ENCODE results near the gene FERMT1. TPM values are rescaled to one million over a fixed set of nuclear protein-coding genes. Genes with fewer than 3 reads are reported as not detected.

FERMT1 gene
- total RNA-seq, 1 donor from 2014 or later, result 0.27 TPM

DNA sequence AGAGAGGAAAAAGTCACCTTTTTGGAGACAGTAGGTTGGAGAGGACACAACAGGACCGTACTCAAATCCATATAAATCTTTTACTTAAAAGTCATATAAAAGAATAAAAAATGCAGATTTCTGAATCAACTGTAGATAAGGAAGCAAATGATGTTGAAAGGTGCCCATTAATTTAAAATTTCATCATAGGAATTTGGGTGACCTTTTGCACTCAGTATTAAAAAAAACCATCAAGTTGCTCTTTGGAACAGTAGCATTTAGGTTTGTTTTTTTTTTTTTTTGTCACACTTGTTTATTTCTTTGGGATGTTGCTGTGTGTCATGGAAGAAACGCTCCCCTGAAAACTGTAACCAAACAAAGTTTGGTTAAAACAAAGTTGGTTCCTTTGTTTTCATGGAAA is 48.0 kb downstream of the FERMT1 start:
- DNase-seq (ENCODE audit: extremely low spot score, unreplicated experiment), result no peak
- Mint-ChIP-seq H3K4me1 (ENCODE audit: unreplicated experiment) (no peaks in the 10 kb centered on the region), H3K4me3 (ENCODE audit: unreplicated experiment) (no peak overlapping the region), H3K9me3 (ENCODE audit: unreplicated experiment) (no peaks in the 10 kb centered on the region), H3K27me3 (ENCODE audit: unreplicated experiment) (peaks cover 3% of the 10 kb centered on the region), H3K27ac (ENCODE audit: unreplicated experiment) (no peak overlapping the region), H3K36me3 (ENCODE audit: unreplicated experiment) (no peaks in the 10 kb centered on the region)
- TF ChIP-seq, protein P1, sequence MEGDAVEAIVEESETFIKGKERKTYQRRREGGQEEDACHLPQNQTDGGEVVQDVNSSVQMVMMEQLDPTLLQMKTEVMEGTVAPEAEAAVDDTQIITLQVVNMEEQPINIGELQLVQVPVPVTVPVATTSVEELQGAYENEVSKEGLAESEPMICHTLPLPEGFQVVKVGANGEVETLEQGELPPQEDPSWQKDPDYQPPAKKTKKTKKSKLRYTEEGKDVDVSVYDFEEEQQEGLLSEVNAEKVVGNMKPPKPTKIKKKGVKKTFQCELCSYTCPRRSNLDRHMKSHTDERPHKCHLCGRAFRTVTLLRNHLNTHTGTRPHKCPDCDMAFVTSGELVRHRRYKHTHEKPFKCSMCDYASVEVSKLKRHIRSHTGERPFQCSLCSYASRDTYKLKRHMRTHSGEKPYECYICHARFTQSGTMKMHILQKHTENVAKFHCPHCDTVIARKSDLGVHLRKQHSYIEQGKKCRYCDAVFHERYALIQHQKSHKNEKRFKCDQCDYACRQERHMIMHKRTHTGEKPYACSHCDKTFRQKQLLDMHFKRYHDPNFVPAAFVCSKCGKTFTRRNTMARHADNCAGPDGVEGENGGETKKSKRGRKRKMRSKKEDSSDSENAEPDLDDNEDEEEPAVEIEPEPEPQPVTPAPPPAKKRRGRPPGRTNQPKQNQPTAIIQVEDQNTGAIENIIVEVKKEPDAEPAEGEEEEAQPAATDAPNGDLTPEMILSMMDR (IDR thresholded peaks at IDR 0.05), result no peak

DNA sequence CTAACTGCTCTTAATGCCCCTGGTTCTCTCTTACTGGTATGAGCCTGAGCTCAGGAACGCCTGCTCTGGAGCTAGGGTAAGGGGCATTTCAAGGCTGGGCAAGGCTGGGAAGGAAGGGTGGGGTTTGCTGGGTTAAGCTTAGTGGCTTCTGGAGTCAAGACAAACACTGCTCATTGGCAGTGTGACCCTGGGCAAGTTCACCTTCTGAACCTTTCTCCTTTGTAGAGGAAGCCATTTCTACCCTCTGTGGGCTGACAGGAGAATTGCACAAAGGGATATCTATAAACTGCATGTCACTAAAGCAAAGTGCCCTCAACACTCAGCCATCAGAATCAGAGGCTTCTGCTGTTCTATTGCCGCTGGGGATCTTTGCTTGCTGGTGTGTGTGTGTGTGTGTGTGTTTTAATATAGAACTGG is 48.7 kb downstream of the FERMT1 start:
- H3K9me3 Mint-ChIP-seq (ENCODE audit: unreplicated experiment), result no peaks in the 10 kb centered on the region
- H3K4me1 Mint-ChIP-seq (ENCODE audit: unreplicated experiment), result no peaks in the 10 kb centered on the region
- no peak for DNase-seq (ENCODE audit: extremely low spot score, unreplicated experiment)
- no peaks in the 10 kb centered on the region for H3K36me3 Mint-ChIP-seq (ENCODE audit: unreplicated experiment)
- TF ChIP-seq, protein P1 (IDR thresholded peaks at IDR 0.05), result peak; percentile 31
- H3K4me3 Mint-ChIP-seq (ENCODE audit: unreplicated experiment), result no peak overlapping the region
- peaks cover 2% of the 10 kb centered on the region for H3K27me3 Mint-ChIP-seq (ENCODE audit: unreplicated experiment)
- no peak overlapping the region for H3K27ac Mint-ChIP-seq (ENCODE audit: unreplicated experiment)

DNA sequence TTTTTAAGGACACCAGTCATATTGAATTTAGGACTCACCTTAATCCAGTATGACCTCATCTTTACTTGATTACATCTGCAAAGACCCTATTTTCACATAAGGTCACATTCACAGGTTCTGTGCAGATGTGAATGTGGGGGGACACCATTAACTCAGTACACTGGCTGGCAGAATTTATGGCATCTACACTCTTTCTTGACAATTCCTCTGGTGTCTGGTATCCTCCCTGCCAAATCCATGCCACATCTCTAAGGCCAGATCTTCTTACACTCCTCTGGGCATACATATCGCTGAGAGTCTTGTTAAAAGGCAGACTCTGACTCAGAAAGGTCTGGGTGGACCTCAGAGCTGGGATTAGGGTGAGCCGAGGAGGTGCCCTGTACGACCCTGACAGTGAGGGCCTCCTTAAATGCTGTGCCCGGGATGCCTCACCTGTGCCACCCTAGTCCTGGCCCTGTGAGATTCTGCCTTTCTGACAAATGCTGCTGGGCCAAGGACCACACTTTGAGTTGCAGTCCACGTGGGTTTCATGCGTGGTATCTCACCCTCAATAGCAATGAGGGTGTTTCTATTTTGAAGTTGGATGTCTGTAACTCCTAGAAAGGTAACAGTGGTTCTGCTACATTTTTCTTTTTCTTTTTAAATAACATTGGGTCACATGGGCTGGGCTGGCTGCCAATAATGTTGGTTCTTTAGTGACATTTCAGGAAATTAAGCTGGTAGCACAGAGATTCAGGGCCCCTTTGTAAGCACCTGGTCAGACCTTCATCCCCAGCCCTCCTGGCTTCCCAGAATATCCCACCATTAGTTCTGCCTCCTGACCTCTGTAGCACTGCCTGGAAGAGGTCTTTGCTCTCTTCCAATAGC is 51.8 kb downstream of the FERMT1 start:
- Mint-ChIP-seq H3K9me3 (ENCODE audit: unreplicated experiment) (no peaks in the 10 kb centered on the region), H3K27ac (ENCODE audit: unreplicated experiment) (no peak overlapping the region), H3K36me3 (ENCODE audit: unreplicated experiment) (no peaks in the 10 kb centered on the region), H3K4me3 (ENCODE audit: unreplicated experiment) (no peak overlapping the region), H3K4me1 (ENCODE audit: unreplicated experiment) (no peaks in the 10 kb centered on the region), H3K27me3 (ENCODE audit: unreplicated experiment) (peaks cover 2% of the 10 kb centered on the region)
- TF ChIP-seq, protein P1 (IDR thresholded peaks at IDR 0.05), result no peak
- DNase-seq (ENCODE audit: extremely low spot score, unreplicated experiment), result no peak

DNA sequence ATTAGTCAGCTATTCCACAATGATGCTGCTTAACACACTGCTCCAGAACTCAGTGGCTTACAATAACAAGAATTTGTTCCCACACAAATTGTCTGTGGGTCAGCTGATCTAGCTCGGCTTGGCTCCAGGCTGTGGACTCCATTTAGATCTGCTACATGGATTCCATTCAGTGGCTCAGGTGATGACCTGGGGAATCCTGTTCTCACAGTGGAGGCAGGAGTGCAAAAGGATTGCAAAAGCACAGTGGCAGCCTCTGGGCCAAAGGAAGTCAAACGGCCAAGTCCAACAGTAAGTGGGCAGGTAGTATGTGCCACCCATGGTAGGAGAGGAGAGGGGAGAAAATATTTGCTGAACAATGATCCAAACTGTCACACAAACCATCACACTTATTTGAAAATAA is 53.2 kb downstream of the FERMT1 start:
- TF ChIP-seq, protein P1 (IDR thresholded peaks at IDR 0.05), result no peak
- Mint-ChIP-seq H3K4me3 (ENCODE audit: unreplicated experiment) (no peak overlapping the region), H3K36me3 (ENCODE audit: unreplicated experiment) (no peaks in the 10 kb centered on the region), H3K4me1 (ENCODE audit: unreplicated experiment) (no peaks in the 10 kb centered on the region), H3K9me3 (ENCODE audit: unreplicated experiment) (no peaks in the 10 kb centered on the region), H3K27me3 (ENCODE audit: unreplicated experiment) (peaks cover 2% of the 10 kb centered on the region), H3K27ac (ENCODE audit: unreplicated experiment) (no peak overlapping the region)
- no peak for DNase-seq (ENCODE audit: extremely low spot score, unreplicated experiment)

DNA sequence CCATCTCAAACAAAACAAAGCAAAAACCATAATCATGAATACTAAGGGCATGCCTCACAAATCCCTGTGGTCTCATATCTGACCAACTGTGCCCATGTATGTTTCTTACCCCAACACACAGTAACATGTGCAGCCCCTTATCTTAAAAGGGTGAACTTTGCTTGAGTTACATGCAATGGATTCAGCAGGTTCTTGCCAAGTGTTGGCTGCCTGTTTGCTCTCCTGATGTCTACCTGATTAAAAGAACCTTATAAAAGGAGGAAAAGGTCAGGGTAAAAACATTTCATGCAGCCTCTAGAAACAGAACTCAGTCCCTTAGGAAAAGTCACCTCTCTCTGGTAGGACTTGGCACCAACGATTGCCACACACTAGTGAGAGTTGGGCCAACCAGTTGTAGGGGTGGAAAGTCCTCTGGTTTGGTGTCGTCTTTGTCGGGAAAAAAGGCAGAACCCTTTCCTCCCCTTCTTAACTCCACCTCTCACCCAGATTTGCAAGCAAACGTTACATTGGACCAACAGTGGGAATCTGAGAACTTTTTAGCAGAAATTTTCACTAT is 55.0 kb downstream of the FERMT1 start:
- Mint-ChIP-seq H3K27ac (ENCODE audit: unreplicated experiment) (no peak overlapping the region), H3K4me3 (ENCODE audit: unreplicated experiment) (no peak overlapping the region), H3K9me3 (ENCODE audit: unreplicated experiment) (no peaks in the 10 kb centered on the region), H3K4me1 (ENCODE audit: unreplicated experiment) (no peaks in the 10 kb centered on the region), H3K36me3 (ENCODE audit: unreplicated experiment) (no peaks in the 10 kb centered on the region), H3K27me3 (ENCODE audit: unreplicated experiment) (peaks cover 2% of the 10 kb centered on the region)
- TF ChIP-seq, protein P1 (IDR thresholded peaks at IDR 0.05), result no peak
- no peak for DNase-seq (ENCODE audit: extremely low spot score, unreplicated experiment)

Data from osteocyte (in vitro differentiated cells).